GM21390 (cell line): ENCODE results near the gene DTNBP1.

Experiments used
- ATAC-seq: cut with Tn5 transposase; IDR thresholded peaks from one replicate; pipeline ENCODE4 v1.9.1; 2021; ENCODE audit not compliant: unreplicated experiment

The DTNBP1 gene

GRCh38 chr6:15517600-15517999 is 145.2 kb downstream of the DTNBP1 start:
- no peak for ATAC-seq

- ATAC-seq, result no peak
Measured at GRCh38 chr6:15516923-15517560, 145.8 kb downstream of the DTNBP1 start.

DNA sequence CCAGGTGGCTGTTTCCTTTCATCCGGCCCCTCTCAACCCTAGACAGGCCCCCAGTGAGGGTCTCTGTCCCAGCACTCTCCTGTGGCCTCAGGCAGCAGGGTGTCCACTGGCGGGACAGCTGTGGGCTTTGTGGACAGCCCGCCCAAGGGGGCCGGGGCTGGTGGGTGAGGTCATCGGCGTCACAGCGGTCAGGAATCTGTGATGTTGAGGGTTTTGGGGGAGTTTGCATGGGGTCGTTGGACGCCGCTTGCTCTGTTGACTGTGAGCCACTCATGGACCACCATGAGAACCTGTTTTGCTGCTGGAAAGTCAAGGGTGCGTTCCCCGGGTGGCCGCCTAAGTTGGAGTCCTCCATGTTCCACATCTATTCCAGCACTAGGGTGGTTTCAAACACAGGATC is 146.4 kb downstream of the DTNBP1 start:
- no peak for ATAC-seq

DNA sequence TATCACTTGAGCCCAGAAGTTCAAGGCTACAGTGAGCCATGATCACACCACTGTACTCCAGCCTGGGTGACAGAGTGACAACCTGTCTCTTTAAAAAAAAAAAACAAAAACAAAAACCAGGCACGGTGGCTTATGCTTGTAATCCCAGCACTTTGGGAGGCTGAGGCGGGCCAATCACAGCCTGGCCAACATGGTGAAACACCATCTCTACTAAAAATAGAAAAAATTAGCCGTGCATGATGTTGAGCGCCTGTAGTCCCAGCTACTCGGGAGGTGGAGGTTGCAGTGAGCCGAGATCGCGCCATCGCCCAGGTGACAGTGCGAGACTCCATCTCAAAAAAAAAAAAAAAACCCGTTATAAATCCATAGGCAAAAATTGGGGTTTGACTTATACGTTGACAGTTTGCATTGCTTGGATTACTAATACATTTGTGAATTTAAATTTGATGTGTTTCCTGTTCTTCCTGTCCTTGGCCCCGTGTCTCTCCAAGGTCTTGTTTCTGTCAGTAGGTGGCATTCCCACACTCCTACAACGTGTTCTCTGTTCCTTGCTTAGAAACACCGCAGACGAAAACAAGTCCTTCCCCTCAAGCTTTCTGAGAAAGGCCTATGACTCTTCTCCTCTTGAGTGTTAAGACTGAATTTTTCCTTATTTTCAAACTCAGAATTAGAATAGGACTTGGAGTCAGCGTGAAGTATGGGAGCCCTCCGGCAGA is 147.0 kb downstream of the DTNBP1 start:
- ATAC-seq, result no peak

DNA sequence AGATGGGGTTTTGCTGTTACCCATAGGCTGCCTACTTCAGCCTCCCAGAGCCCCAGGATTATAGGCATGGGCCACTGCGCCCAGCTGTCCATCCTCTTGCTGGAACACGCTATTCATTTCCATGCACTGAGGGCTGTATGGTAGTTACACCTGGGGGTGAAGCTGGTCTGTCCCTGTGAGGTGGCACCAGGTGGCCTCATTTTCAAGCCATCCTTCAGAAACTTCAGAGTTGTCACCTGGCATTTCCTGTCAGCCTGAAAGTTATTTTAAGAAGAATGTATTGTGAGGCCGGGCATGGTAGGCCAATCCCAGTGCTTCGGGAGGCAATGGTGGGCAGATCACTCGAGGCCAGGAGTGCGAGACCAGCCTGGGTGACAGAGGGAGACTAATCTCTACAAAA is 147.6 kb downstream of the DTNBP1 start:
- ATAC-seq, result no peak

DNA sequence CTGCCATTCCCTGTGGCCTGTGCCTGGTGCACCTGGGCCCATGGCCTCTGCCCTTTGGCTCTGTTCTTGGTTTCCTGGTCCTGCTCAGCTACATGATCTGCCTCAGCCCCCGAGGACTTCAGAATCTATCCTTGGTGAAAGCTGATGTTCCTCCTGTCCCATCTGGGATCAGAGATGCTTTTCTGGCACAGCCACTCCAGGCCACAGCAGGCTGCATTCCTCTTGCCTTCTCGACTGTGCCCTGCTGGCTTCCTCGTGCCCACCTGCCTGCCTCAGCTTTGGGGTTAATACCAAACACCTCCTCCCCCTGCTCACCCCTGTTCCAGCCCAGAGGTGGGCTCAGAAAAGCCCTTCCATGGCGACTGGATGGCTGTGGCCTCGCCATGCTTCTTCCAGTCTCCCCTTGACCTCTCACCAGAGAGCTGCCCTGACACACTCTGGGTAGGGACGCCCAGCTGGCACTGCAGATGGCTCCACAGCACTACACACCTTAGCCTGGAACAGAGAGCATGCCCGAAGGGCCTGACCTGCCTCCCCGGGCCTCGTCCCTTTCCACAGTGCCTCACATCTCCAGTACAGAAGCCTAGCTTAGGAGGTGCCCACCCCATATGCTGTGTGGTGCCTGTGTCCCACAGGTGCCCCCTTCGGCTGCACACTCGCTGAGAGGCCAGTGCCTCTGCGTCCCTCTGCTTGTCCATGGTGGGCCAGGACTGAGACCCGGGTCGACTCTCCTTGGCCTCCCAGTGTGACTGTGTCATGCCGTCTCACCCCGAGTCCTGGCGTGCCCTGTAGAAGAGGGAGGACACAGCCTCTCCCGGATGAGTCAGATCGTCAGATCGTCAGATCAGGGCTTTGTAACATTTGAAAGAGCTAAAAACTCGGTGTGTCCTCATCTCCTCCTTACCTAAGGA is 148.8 kb downstream of the DTNBP1 start:
- ATAC-seq, result no peak

DNA sequence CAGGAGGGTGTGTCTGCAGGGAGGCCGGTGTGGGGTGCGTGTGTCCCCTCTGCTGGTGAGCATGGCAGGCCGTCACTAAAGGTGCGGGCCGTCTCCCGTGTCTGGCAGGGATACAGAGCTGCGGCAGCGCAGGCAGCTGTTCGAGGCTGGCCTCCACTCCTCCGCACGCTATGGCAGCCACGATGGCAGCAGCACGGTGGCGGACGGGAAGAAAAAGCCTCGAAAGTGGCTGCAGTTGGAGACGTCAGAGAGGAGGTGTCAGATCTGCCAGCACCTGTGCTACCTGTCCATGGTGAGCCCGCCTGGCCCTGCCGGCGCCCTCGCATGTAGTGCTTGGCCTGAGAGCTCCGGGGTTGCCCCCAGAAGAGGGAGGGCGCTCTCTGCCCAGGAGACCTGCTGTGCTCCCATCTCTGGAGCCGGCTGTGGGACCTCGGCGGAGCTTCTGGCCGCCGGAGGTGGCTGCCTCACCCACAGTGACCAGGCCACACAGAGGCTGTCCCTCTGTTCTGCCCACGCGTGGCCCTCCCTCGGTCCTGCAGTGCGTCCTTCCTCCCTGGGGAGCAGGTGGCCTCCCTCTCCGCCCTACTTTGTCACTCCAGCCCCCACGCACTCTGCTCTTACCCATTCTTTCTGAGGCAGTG is 149.6 kb downstream of the DTNBP1 start:
- no peak for ATAC-seq

DNA sequence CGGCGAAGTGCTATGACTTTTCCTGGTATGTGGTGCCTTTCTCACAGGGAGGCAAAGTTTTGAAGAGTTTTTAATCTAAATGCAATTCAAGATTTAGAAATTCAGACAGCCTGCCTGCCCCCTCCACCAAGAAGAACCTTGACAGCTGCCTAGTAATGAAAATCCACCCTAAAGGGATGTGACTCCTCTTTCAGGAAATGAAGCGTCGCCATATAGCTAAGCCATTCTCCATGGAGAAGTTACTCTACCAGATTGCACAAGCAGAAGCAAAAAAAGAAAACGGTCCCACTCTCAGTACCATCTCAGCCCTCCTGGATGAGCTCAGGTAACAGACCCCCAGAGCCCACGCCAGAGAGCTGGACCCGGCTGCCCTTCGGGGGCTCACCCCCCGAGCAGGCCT is 150.1 kb downstream of the DTNBP1 start:
- ATAC-seq, result no peak

DNA sequence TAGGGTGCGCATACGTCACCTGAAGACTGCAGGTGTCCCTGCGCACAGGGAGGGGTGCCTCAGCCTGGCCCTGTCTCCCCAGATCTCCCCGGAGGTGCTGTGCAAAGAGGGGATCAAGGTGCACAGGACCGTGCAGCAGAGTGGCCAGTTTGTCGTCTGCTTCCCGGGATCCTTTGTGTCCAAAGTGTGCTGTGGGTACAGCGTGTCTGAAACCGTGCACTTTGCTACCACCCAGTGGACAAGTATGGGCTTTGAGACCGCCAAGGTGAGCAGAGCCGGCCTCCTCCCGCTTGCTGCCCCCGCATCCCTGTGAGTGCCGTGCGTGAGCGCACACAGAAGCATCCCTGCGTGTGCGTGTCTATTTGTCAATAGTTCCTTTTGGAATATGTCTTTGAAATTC is 150.7 kb downstream of the DTNBP1 start:
- no peak for ATAC-seq

DNA sequence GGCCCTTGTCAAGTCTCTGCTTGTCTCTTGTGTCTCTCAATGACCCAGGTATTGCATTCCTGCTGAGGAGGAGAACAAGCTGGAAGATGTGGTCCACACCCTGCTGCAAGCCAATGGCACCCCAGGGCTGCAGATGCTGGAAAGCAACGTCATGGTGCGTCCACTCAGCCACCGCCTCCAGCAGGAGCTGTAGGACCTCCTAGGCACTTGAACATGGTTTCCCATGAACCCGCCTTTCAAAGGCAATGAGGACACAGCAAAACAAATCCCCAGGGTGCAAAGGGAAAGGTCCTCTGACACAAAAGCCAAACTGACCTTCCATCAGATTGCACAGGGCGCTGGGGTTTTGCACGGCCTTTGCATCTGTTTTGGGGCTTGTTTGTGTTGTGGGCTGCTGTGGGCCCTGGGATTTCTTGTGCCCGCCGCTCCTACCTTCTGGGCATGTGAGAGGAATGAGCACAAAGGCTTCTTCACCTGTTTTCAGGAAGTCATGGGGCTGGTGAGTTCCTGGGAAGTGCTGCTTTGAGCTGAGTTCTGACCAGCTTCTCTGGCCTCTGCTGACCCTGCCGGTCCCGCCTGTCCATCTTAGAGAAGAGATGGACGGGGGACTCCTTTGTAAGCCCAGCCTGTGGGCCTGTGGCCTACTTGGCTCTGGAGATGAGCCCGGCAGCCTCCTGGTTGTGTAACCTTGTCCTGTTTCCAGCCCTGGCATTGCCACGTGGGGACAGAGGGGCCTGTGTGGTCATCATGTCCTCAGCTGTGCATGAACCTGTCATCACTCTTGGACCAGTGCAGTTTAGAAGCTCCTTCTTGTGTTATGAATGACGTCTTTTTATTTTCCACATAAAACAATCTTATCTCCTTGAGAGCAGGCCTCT is 151.3 kb downstream of the DTNBP1 start:
- ATAC-seq, result no peak

DNA sequence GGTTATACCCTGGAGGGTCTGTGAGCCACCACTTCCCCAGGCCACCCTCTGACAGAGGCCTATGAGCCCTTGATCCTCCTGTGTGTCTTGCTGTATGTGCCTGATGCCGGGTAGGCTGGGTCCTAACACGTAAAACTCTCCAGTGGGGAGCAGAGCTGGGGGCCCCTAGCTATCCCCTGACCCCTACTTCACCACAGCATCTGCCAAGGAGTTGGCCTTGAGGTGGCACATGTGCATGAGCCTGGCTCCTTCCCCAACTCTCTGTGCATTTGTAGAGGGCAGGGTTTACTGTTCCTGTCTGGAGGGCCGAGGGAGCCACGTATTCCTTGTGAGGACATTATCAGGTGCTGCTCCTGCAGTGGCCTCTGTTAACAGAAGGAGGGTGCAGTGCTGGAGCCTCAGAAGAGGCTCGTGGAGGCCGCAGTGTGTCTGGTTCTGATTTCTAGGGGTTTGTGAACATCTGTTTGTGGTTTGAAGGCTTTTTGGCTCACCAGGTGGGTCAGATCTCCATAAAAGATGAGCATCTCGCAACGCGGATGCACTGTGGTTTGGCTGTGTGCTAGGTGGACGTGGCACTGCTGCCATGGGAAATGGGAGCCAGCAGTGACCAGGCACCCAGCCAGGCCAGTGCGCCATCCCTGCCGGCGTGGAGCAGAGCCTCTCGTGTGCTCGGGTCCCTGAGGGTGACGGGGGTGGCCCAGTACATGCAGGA is 152.1 kb downstream of the DTNBP1 start:
- ATAC-seq, result no peak

DNA sequence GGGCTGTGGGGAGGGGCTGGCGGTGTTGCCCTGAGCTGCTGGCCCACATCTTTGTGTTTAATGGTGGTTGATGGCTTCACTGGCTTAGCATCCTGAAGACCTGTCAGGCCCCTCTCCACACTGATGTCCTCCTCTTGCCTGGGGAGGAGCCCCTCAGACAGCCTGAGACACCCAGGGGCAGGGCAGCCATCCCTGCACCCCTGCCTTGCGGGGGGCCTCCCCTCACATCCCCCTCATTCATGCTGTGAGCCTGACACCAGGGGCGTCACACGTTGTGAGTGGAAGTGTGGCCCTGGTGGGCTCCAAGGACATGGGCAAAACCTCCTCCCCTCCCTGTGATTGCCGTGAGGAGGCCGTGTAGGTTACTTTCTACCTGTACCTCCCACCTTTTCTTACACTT is 152.7 kb downstream of the DTNBP1 start:
- no peak for ATAC-seq

DNA sequence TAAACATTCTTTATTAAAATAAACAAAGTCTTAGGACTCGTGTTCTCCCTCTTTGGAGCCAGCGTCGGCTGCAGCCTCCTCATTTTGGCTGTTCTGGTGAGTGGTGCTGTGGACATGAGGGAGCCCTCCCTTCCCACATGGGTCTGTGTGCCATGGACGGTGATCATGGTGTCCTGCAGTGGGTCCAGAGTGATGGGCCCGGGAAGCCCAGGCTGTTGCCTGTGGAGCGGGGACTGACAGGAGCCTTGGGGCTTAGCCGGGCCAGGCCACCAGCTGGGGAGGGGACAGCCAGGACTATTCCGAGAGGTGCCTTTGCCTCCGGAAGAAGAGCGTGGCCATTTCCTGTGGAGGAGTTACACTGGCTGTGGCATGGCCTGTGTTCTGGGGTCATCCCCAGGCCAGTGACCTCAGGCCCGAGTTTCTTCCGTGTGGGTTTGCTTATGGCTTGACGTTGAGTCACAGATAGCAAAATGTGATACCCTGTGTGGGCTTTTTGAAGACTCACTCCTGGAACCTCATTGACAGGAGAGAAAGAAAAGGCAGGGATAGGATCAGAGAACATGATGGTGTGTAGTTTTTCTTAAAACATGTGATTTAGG is 153.4 kb downstream of the DTNBP1 start:
- ATAC-seq, result no peak

DNA sequence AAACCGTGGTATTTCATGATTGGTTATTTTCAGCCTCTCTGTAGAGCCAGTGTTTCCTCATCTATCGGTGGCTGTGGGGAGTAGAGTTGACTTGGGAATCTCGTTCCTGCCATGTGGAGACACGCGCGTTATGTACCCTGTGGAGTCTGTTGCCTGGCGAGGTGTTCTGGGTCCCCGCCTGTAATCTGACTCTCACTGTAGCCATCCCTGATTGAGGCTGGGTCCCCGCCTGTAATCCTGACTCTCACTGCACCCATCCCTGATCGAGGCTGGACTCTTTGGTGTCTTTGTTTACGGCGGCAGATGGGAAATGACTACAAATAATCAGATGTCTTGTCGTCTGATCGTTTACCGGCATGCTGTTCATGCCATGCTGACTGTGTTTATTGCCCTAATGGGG is 153.9 kb downstream of the DTNBP1 start:
- no peak for ATAC-seq

DNA sequence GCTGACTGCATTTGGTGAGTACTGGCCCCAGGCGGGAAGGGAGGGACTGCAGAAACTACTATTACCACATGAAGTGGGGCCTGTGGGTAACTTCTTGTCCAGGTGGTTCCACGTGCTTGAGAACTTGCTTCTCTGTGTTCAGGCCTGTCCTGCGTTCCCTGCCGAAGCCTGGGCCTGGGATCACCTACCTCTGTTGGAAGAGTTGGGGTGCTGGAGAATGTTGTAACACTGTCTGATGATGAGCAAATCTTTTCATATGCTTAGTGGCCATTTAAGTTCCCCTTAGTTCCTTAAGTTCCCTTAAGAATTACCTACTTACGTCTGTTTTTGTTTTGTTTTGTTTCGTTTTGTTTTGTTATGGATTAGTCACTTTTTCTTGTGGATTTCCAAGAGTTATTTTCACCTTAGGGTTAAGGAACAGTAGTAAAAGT is 154.4 kb downstream of the DTNBP1 start:
- no peak for ATAC-seq

GRCh38 chr6:15507746-15508145 is 155.1 kb downstream of the DTNBP1 start:
- no peak for ATAC-seq

DNA sequence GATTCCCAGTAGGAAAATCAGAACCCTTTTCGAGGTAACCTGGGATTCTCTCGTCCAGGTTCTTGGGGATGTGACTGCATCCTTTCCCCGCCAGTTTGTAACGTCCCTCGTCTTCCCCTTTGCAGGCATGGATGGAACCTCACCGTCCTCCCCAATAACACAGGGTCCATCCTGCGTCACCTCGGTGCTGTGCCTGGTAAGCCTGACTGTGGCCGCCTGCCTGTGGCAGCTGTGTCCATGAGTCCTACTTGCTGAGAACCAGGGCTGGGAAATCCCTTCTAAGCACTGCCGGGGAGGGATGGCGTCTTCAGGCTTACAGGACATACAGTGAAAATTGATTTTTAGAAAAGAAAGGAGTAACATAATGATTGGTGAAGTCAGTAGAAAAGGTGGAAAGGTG is 155.6 kb downstream of the DTNBP1 start:
- no peak for ATAC-seq

DNA sequence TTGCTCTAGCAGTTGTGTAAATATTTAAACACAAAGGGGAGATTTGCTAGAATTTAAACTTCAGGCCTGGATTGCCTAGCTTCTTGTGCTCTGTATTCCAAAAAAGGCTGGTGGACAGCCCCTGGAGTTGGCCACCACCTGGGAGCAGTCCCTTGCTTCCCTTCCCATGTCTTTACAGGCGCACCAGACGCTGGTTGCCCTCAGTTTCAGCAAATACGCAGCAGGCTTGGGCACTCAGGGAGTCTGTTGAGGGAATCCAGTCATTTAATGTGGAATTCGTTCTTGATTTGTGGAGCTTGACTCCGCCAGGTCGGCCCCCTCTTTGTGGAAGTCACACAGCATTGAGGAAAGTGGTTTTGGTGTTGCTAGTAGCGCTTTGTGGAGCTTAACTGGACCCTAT is 156.8 kb downstream of the DTNBP1 start:
- no peak for ATAC-seq

GRCh38 chr6:15505463-15505918 is 157.3 kb downstream of the DTNBP1 start:
- no peak for ATAC-seq
